B cell (primary cell): ENCODE measurements around the gene CDKN1C. TPM values are rescaled to one million over a fixed set of nuclear protein-coding genes. Genes with fewer than 3 reads are reported as not detected.

Source experiments
- ATAC-seq: fragments of 200-7000 bp; cut with Tn5 transposase; one replicate; pipeline ENCODE4 v1.10.0; 2021; ENCODE audit warnings: low read depth, mild to moderate bottlenecking, moderate number of reproducible peaks, moderate library complexity
- CTCF ChIA-PET: fragments of 350-600 bp; sonication (Branson Sonifier 250); formaldehyde crosslinking; loops from one replicate; lab custom pipeline; 2021; ENCODE audit warnings: antibody characterized with exemption, inconsistent platforms; lab: Charles Lee
- POLR2A ChIA-PET: fragments of 350-600 bp; sonication (Branson Sonifier 250); formaldehyde crosslinking; loops from one replicate; lab custom pipeline; 2021; ENCODE audit warnings: antibody characterized with exemption; lab: Charles Lee
- DNase-seq: peaks from one replicate; pipeline ENCODE4 v3.0.0; 2013
- H2AFZ ChIP-seq: 2 replicates; pipeline ENCODE4 v1.6.1; 2012; ENCODE audit warnings: mild to moderate bottlenecking, low read depth, low read length; ENCODE audit not compliant: insufficient read depth, poor library complexity, severe bottlenecking
- H3K27ac ChIP-seq, 2 donors: 1 replicate in 1 of 2; 2 replicates in 1 of 2; pipeline ENCODE4 v1.5.1; 2012 to 2013; ENCODE audit warnings: low read length in 2 of 2, mild to moderate bottlenecking in 2 of 2, moderate library complexity in 1 of 2
- H3K27me3 ChIP-seq, 4 experiments: fragments of 200-600 bp in 1 of 4; sonication (generic) in 1 of 4; replicated peaks in 1 of 4; 1 replicate in 2 of 4; 2 replicates in 2 of 4; pipeline versions ENCODE4 v1.6.1 to v1.7.0; 2013 to 2016; ENCODE audit warnings: low read length in 3 of 4, mild to moderate bottlenecking in 2 of 4, mixed read lengths in 1 of 4, moderate library complexity in 1 of 4; ENCODE audit not compliant: insufficient read depth in 4 of 4, control insufficient read depth in 3 of 4; ENCODE audit errors: control extremely low read depth in 1 of 4
- H3K36me3 ChIP-seq, 2 experiments: replicated peaks in 1 of 2; 1 replicate in 1 of 2; 2 replicates in 1 of 2; pipeline versions ENCODE4 v1.6.1 to v1.7.1; 2013; ENCODE audit warnings: low read length in 1 of 2; ENCODE audit not compliant: insufficient read depth in 2 of 2, control insufficient read depth in 1 of 2; ENCODE audit errors: control extremely low read depth in 1 of 2, extremely low read depth in 1 of 2
- H3K4me1 ChIP-seq, 2 donors: fragments of 200-600 bp in 1 of 2; sonication (generic) in 1 of 2; 1 replicate in 1 of 2; 2 replicates in 1 of 2; pipeline versions ENCODE4 v1.5.1 to v1.6.1; 2013 to 2017; ENCODE audit warnings: low read length in 2 of 2; ENCODE audit not compliant: control insufficient read depth in 2 of 2, insufficient read depth in 2 of 2
- H3K4me2 ChIP-seq: replicated peaks from 2 replicates; pipeline ENCODE3; 2012; ENCODE audit warnings: mild to moderate bottlenecking, low read depth, low read length; ENCODE audit not compliant: poor library complexity, severe bottlenecking
- H3K4me3 ChIP-seq, 5 experiments: fragments of 200-600 bp in 1 of 5; sonication (generic) in 1 of 5; 1 replicate in 3 of 5; 2 replicates in 2 of 5; pipeline versions ENCODE4 v1.5.1 to v1.7.0; 2011 to 2016; ENCODE audit warnings: low read length in 4 of 5, mild to moderate bottlenecking in 4 of 5, low read depth in 2 of 5, control low read depth in 1 of 5, moderate library complexity in 1 of 5; ENCODE audit not compliant: insufficient read depth in 1 of 5; ENCODE audit errors: control extremely low read depth in 1 of 5, extremely low read depth in 1 of 5
- H3K79me2 ChIP-seq: fragments of 200-600 bp; sonication (generic); one replicate; pipeline ENCODE4 v1.6.0; 2016; ENCODE audit warnings: low read length; ENCODE audit not compliant: control insufficient read depth, insufficient read depth
- H3K9ac ChIP-seq: fragments of 200-600 bp; sonication (generic); 2 replicates; pipeline ENCODE4 v1.6.1; 2017; ENCODE audit warnings: mild to moderate bottlenecking, low read length, moderate library complexity
- H3K9me3 ChIP-seq, 3 donors: one replicate each; pipeline versions ENCODE4 v1.6.1 to v1.7.1; 2013; ENCODE audit warnings: low read length in 2 of 3; ENCODE audit not compliant: control insufficient read depth in 2 of 3, insufficient read depth in 1 of 3; ENCODE audit errors: control extremely low read depth in 1 of 3
- H4K20me1 ChIP-seq: 2 replicates; pipeline ENCODE4 v1.6.0; 2012; ENCODE audit warnings: mild to moderate bottlenecking, low read length; ENCODE audit not compliant: insufficient read depth, control insufficient read depth, poor library complexity, severe bottlenecking
- H3K27ac Mint-ChIP-seq: one replicate; pipeline ENCODE4 v1.8.0; 2021; ENCODE audit warnings: mixed read lengths
- H3K27me3 Mint-ChIP-seq: one replicate; pipeline ENCODE4 v1.8.0; 2021; ENCODE audit warnings: mixed read lengths
- H3K4me1 Mint-ChIP-seq: one replicate; pipeline ENCODE4 v1.8.0; 2021; ENCODE audit warnings: mixed read lengths
- H3K4me3 Mint-ChIP-seq: one replicate; pipeline ENCODE4 v1.8.0; 2021; ENCODE audit warnings: mixed read lengths
- H3K9me3 Mint-ChIP-seq: one replicate; pipeline ENCODE4 v1.8.0; 2022; ENCODE audit warnings: mixed read lengths; ENCODE audit not compliant: insufficient read depth
- CTCF ChIP-seq: fragments of 200-600 bp; IDR thresholded peaks from one replicate; pipeline ENCODE4 v1.8.0; 2022; ENCODE audit warnings: antibody characterized with exemption, mild to moderate bottlenecking
- EZH2 ChIP-seq: IDR thresholded peaks from 2 replicates; pipeline ENCODE4 v1.6.1; 2012; ENCODE audit warnings: borderline replicate concordance, low read depth, mild to moderate bottlenecking, moderate library complexity, low read length; ENCODE audit not compliant: insufficient read depth, poor library complexity, severe bottlenecking
- WGBS: methylation state at CpG from one replicate; pipeline ENCODE4 v1.1.5; 2013; ENCODE audit warnings: missing lambda C conversion rate; ENCODE audit not compliant: insufficient coverage; 5-methylcytosine and 5-hydroxymethylcytosine counted together
- intact Hi-C: fragments of 100-400 bp; cut with micrococcal nuclease; formaldehyde crosslinking; loops from one replicate; pipeline ENCODE4 v1.10.0; 2022
- polyA plus RNA-seq: library from polyadenylated mRNA; depleted of rRNA; stranded (reverse); fragments of >200 nt; gene quantifications from 2 replicates; pipeline ENCODE4 v1.2.3, GENCODE V29; 2012
- total RNA-seq, 2 donors: library from RNA; stranded (reverse); fragments of 120-200 nt in 1 of 2; gene quantifications; 1 replicate in 1 of 2; 2 replicates in 1 of 2; pipeline versions ENCODE4 v1.2.3 to v1.2.4, GENCODE V29; 2013 to 2022

The CDKN1C gene
- total and polyA plus RNA-seq, 2 donors (not counting 1 experiment from before 2014, with no cell fraction given), result 0.58 to 8.0 TPM

GRCh38 chr11:2855162-2855561 lies 30.4 kb downstream of the CDKN1C start:
- no peaks in the 10 kb centered on the region for H3K36me3 ChIP-seq
- no peak overlapping the region for H3K4me3 ChIP-seq
- H3K27ac ChIP-seq, result no peak overlapping the region
- peaks cover 0 to 8% (median 0%) of the 10 kb centered on the region in 3 donors for H3K9me3 ChIP-seq
- H4K20me1 ChIP-seq, result no peaks in the 10 kb centered on the region
- Mint-ChIP-seq H3K27ac (no peak overlapping the region), H3K4me1 (no peaks in the 10 kb centered on the region), H3K4me3 (no peak overlapping the region), H3K27me3 (peaks cover 6% of the 10 kb centered on the region), H3K9me3 (no peaks in the 10 kb centered on the region)
- no peak for TF ChIP-seq CTCF
- TF ChIP-seq EZH2, result no peak
- H3K27me3 ChIP-seq, result peaks cover 0 to 4% (median 0%) of the 10 kb centered on the region in 4 experiments
- ATAC-seq, result no peak
- WGBS, result 85% methylated on average over 5 of the region's 8 CpGs
- H2AFZ ChIP-seq, result no peak overlapping the region
- H3K9ac ChIP-seq, result no peak overlapping the region
- no peak for DNase-seq
- ChIA-PET CTCF (no interaction called here), POLR2A (no interaction called here)
- no peaks in the 10 kb centered on the region for H3K79me2 ChIP-seq
- H3K4me2 ChIP-seq, result no peak overlapping the region
- no peaks in the 10 kb centered on the region for H3K4me1 ChIP-seq
- intact Hi-C loops, result no loop called here

GRCh38 chr11:2853997-2854560 lies 31.5 kb downstream of the CDKN1C start:
- intact Hi-C loops, result no loop called here
- no peaks in the 10 kb centered on the region for H3K36me3 ChIP-seq
- CTCF ChIA-PET, result no interaction called here
- POLR2A ChIA-PET, result no interaction called here
- TF ChIP-seq EZH2 (no peak), CTCF (no peak)
- H3K4me1 Mint-ChIP-seq, result no peaks in the 10 kb centered on the region
- peaks cover 0 to 8% (median 0%) of the 10 kb centered on the region in 3 donors for H3K9me3 ChIP-seq
- H3K79me2 ChIP-seq, result no peaks in the 10 kb centered on the region
- H3K27me3 Mint-ChIP-seq, result peaks cover 3% of the 10 kb centered on the region
- no peaks in the 10 kb centered on the region for H3K9me3 Mint-ChIP-seq
- H4K20me1 ChIP-seq, result no peaks in the 10 kb centered on the region
- no peak overlapping the region for H2AFZ ChIP-seq
- no peak for ATAC-seq
- peaks cover 0 to 4% (median 0%) of the 10 kb centered on the region in 4 experiments for H3K27me3 ChIP-seq
- no peak overlapping the region for H3K4me2 ChIP-seq
- no peak overlapping the region for H3K27ac Mint-ChIP-seq
- no peak overlapping the region for H3K4me3 Mint-ChIP-seq
- no peaks in the 10 kb centered on the region for H3K4me1 ChIP-seq
- no peak overlapping the region for H3K4me3 ChIP-seq
- no peak overlapping the region for H3K9ac ChIP-seq
- WGBS, result 99% methylated on average over 6 of the region's 7 CpGs
- DNase-seq, result no peak
- H3K27ac ChIP-seq, result no peak overlapping the region
